ENCODE measurements around the gene AKAP13. TPM values are rescaled to one million over a fixed set of nuclear protein-coding genes. Genes with fewer than 3 reads are reported as not detected.
A peak's percentile ranks its signal among the peaks of the same experiment; 100 is the strongest.

Gene AKAP13
- total RNA-seq, 2 experiments from 2014 or later: 282 to 304 TPM

GRCh38 chr15:85571780-85572179 is 191.4 kb downstream of the AKAP13 start:
- no peaks in the 10 kb centered on the region for H3K9me3 ChIP-seq (ENCODE audit: control insufficient read depth in 1 of 2, insufficient read depth in 1 of 2, low read length in 2 of 2)
- TF ChIP-seq CTCF (IDR thresholded peaks at IDR 0.05): no peak
- Mint-ChIP-seq H3K27me3 (no peaks in the 10 kb centered on the region), H3K36me3 (ENCODE audit: low read depth) (peaks cover 23% of the 10 kb centered on the region), H3K27ac (peak overlapping the region; percentile 0), H3K9me3 (no peaks in the 10 kb centered on the region), H3K4me3 (no peak overlapping the region), H3K4me1 (ENCODE audit: low read depth) (peaks cover 33% of the 10 kb centered on the region)
- H3K27me3 ChIP-seq (ENCODE audit: control insufficient read depth in 1 of 2, insufficient read depth in 2 of 2, low read length in 2 of 2): no peaks in the 10 kb centered on the region
- DNase-seq: no peak
- peaks cover 6% of the 10 kb centered on the region for H3K4me1 ChIP-seq (ENCODE audit: insufficient read depth, low read length)
- intact Hi-C loops (cut with DNase I, micrococcal nuclease): loop anchor here in 1 of 2 experiments (10.0 kb wide), 1 partner anchor 277 kb away; no protein-coding TSS in a partner anchor
- ChIA-PET CTCF (no interaction called here), POLR2A (interaction anchor here (1.5 kb wide), 1 partner anchor 10 kb away, joined by 9 read pairs; no protein-coding TSS in a partner anchor)
- H3K4me3 ChIP-seq (ENCODE audit: low read length): no peak overlapping the region
- no peak overlapping the region for H3K27ac ChIP-seq (ENCODE audit: low read depth in 1 of 2, low read length in 2 of 2)
- H3K36me3 ChIP-seq (ENCODE audit: insufficient read depth, low read length): peaks cover 18% of the 10 kb centered on the region
- no peak for ATAC-seq (ENCODE audit: poor library complexity)

GRCh38 chr15:85576392-85576791 is 196.0 kb downstream of the AKAP13 start:
- Histone ChIP-seq H3K36me3 (ENCODE audit: insufficient read depth, low read length) (peaks cover 48% of the 10 kb centered on the region), H3K4me3 (ENCODE audit: low read length) (no peak overlapping the region), H3K27ac (ENCODE audit: low read depth in 1 of 2, low read length in 2 of 2) (no peak overlapping the region), H3K27me3 (ENCODE audit: control insufficient read depth in 1 of 2, insufficient read depth in 2 of 2, low read length in 2 of 2) (no peaks in the 10 kb centered on the region), H3K4me1 (ENCODE audit: insufficient read depth, low read length) (peaks cover 26% of the 10 kb centered on the region), H3K9me3 (ENCODE audit: control insufficient read depth in 1 of 2, insufficient read depth in 1 of 2, low read length in 2 of 2) (no peaks in the 10 kb centered on the region)
- TF ChIP-seq CTCF (IDR thresholded peaks at IDR 0.05): no peak
- no peaks in the 10 kb centered on the region for H3K27me3 Mint-ChIP-seq
- POLR2A ChIA-PET: no interaction called here
- peak overlapping the region; percentile 40 for H3K27ac Mint-ChIP-seq
- H3K9me3 Mint-ChIP-seq: no peaks in the 10 kb centered on the region
- ATAC-seq (ENCODE audit: poor library complexity) (no peak), DNase-seq (no peak)
- H3K4me3 Mint-ChIP-seq: no peak overlapping the region
- intact Hi-C loops (cut with DNase I, micrococcal nuclease): loop anchor here in 1 of 2 experiments (10.0 kb wide), 1 partner anchor 282 kb away; no protein-coding TSS in a partner anchor
- H3K4me1 Mint-ChIP-seq (ENCODE audit: low read depth): peaks cover 40% of the 10 kb centered on the region
- CTCF ChIA-PET: interaction anchor here (1.3 kb wide), 1 partner anchor 33 kb away, joined by 3 read pairs; no protein-coding TSS in a partner anchor
- H3K36me3 Mint-ChIP-seq (ENCODE audit: low read depth): peaks cover 60% of the 10 kb centered on the region

GRCh38 chr15:85578941-85579701 is 198.7 kb downstream of the AKAP13 start:
- no peaks in the 10 kb centered on the region for H3K9me3 ChIP-seq (ENCODE audit: control insufficient read depth in 1 of 2, insufficient read depth in 1 of 2, low read length in 2 of 2)

More at GRCh38 chr15:85578941-85579701, 198.7 kb downstream of the AKAP13 start:
- peaks cover 48% of the 10 kb centered on the region for H3K4me1 ChIP-seq (ENCODE audit: insufficient read depth, low read length)
- CTCF ChIA-PET: no interaction called here
- DNase-seq (no peak), ATAC-seq (ENCODE audit: poor library complexity) (no peak)
- POLR2A ChIA-PET: no interaction called here
- intact Hi-C loops (cut with DNase I, micrococcal nuclease): loop anchor here in 1 of 2 experiments (10.0 kb wide), 1 partner anchor 284 kb away; no protein-coding TSS in a partner anchor
- H3K27ac ChIP-seq (ENCODE audit: low read depth in 1 of 2, low read length in 2 of 2): peak overlapping the region in 1 of 2 donors; percentile 96
- H3K4me3 ChIP-seq (ENCODE audit: low read length): no peak overlapping the region
- Mint-ChIP-seq H3K27me3 (no peaks in the 10 kb centered on the region), H3K36me3 (ENCODE audit: low read depth) (peaks cover 85% of the 10 kb centered on the region), H3K27ac (peak overlapping the region; percentile 100), H3K9me3 (no peaks in the 10 kb centered on the region), H3K4me1 (ENCODE audit: low read depth) (peaks cover 57% of the 10 kb centered on the region), H3K4me3 (peak overlapping the region; percentile 39)
- no peak for TF ChIP-seq CTCF (IDR thresholded peaks at IDR 0.05)
- H3K27me3 ChIP-seq (ENCODE audit: control insufficient read depth in 1 of 2, insufficient read depth in 2 of 2, low read length in 2 of 2): no peaks in the 10 kb centered on the region
- peaks cover 48% of the 10 kb centered on the region for H3K36me3 ChIP-seq (ENCODE audit: insufficient read depth, low read length)
